Measurements from ENCODE around the gene KRTAP10-6.
"Not testable (repeated sequence)": the region's sequence is repeated elsewhere in the genome, so short reads cannot be mapped to it uniquely, and the experiment has no call there.

Gene KRTAP10-6

GRCh38 chr21:44556879-44557278, 35.4 kb downstream of the KRTAP10-6 start:
- Histone ChIP-seq H3K4me1 (ENCODE audit: insufficient read depth, low read length) (peaks cover 9% of the 10 kb centered on the region), H3K36me3 (ENCODE audit: insufficient read depth, low read length) (no peaks in the 10 kb centered on the region), H3K9ac (ENCODE audit: low read depth, low read length) (no peak overlapping the region), H3K9me3 (ENCODE audit: control insufficient read depth, insufficient read depth, low read length) (no peaks in the 10 kb centered on the region)

- Histone ChIP-seq H3K36me3 (ENCODE audit: insufficient read depth, low read length) (no peaks in the 10 kb centered on the region), H3K4me1 (ENCODE audit: insufficient read depth, low read length) (peaks cover 9% of the 10 kb centered on the region), H3K9ac (ENCODE audit: low read depth, low read length) (no peak overlapping the region), H3K9me3 (ENCODE audit: control insufficient read depth, insufficient read depth, low read length) (no peaks in the 10 kb centered on the region)
Observed at GRCh38 chr21:44555200-44555875, 37.0 kb downstream of the KRTAP10-6 start.

DNA sequence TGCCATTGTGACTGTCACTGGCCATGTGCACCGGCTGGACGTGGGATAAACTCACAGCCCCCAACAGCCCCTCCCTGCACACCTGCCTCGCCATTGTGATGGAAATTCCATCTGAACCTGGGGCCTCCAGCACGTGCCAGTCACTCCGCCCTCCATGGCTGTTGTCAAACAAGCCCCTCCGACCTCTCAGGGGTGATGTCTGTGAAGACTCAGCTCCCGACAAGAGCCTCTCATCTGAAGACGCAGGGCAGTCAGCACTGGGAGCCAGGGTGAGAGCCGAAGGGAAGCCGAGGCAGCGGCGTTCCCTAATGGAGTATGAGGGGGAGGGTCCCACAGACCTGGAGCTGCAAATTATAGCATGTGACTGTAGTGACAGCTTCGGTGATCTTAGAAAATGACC, 39.6 kb downstream of the KRTAP10-6 start:
- Histone ChIP-seq H3K4me1 (ENCODE audit: insufficient read depth, low read length) (peaks cover 25% of the 10 kb centered on the region), H3K9ac (ENCODE audit: low read depth, low read length) (no peak overlapping the region), H3K9me3 (ENCODE audit: control insufficient read depth, insufficient read depth, low read length) (no peaks in the 10 kb centered on the region), H3K36me3 (ENCODE audit: insufficient read depth, low read length) (no peaks in the 10 kb centered on the region)

- H3K9me3 ChIP-seq (ENCODE audit: control insufficient read depth, insufficient read depth, low read length): no peaks in the 10 kb centered on the region; the same call in 1 of the 2 replicates
- H3K9ac ChIP-seq (ENCODE audit: low read depth, low read length): no peak overlapping the region
- H3K4me1 ChIP-seq (ENCODE audit: insufficient read depth, low read length): peaks cover 23% of the 10 kb centered on the region
- H3K36me3 ChIP-seq (ENCODE audit: insufficient read depth, low read length): no peaks in the 10 kb centered on the region
Observed at GRCh38 chr21:44552136-44552535, 40.2 kb downstream of the KRTAP10-6 start.

GRCh38 chr21:44551340-44551961, 40.9 kb downstream of the KRTAP10-6 start, which contains the start of gene KRTAP10-2:
KRTAP10-2 (minus strand) TSS chr21:44551505; CDS start chr21:44551458, 47 bp downstream.
- H3K4me1 ChIP-seq (ENCODE audit: insufficient read depth, low read length): peaks cover 23% of the 10 kb centered on the region
- H3K9ac ChIP-seq (ENCODE audit: low read depth, low read length): no peak within 1 kb of the TSS
- H3K36me3 ChIP-seq (ENCODE audit: insufficient read depth, low read length): no peaks in the 10 kb centered on the region
- no peaks in the 10 kb centered on the region; the same call in 1 of the 2 replicates for H3K9me3 ChIP-seq (ENCODE audit: control insufficient read depth, insufficient read depth, low read length)

GRCh38 chr21:44550807-44551206, 41.5 kb downstream of the KRTAP10-6 start:
- peaks cover 23% of the 10 kb centered on the region for H3K4me1 ChIP-seq (ENCODE audit: insufficient read depth, low read length)
- H3K9me3 ChIP-seq (ENCODE audit: control insufficient read depth, insufficient read depth, low read length): no peaks in the 10 kb centered on the region; the same call in 1 of the 2 replicates

DNA sequence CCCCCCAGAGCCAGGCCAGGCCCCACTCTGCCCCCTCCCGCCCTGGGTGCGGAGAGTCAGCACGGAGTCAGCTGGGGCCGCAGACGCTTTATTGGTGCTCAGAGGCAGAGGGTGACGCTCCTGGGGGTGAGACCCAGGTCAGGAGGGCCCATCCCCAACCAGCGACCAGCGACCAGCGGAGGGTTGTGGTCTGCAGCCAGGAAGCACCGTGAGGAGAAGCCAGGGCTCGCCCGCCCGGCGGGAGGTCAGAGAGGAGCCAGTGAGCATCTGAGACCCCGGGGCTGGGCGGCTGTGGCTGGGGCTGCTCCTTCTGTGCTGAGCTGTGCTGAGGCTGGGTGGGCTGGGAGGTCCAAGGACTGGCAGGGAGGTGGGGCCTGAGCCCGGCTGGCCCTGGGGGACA, 42.0 kb downstream of the KRTAP10-6 start:
- peaks cover 23% of the 10 kb centered on the region for H3K4me1 ChIP-seq (ENCODE audit: insufficient read depth, low read length)

More at GRCh38 chr21:44550807-44551206, 41.5 kb downstream of the KRTAP10-6 start:
- Histone ChIP-seq H3K36me3 (ENCODE audit: insufficient read depth, low read length) (no peaks in the 10 kb centered on the region), H3K9ac (ENCODE audit: low read depth, low read length) (no peak overlapping the region)

DNA sequence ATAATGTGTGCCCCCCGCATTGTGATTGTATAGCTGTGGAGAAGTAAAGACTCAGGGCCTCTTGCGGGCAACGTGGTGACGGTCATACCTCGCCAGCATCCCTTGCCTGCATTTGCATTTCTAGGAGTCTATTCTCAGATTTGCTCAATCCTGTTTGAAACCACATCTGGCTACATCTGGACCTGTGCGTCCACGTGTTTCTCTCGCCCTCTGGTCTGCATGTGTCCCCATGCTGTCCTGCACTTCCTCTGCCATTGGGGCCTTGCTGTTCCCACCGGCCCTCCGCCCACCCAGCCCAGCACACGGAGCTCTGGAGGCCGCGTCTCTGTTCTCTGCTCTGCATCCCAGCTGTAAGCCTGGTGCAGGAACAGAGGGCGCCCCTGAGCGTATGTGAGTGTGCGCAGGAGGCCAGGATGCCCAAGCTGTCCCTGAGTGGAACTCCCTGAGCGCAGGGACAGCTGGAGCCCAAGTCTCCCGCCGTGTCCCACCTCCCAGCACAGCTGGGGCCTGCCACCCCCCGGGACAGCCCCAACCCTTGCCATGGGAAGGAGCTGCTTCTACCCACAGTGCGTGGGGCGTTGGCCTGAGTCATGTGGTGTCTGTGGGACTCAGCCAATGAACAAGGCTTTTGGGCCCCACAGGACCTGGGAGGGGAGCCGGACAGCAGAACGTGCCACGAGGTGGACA, 42.6 kb downstream of the KRTAP10-6 start:
- no peaks in the 10 kb centered on the region; the same call in 1 of the 2 replicates for H3K9me3 ChIP-seq (ENCODE audit: control insufficient read depth, insufficient read depth, low read length)
- no peak overlapping the region for H3K9ac ChIP-seq (ENCODE audit: low read depth, low read length)
- no peaks in the 10 kb centered on the region for H3K36me3 ChIP-seq (ENCODE audit: insufficient read depth, low read length)
- peaks cover 23% of the 10 kb centered on the region for H3K4me1 ChIP-seq (ENCODE audit: insufficient read depth, low read length)

More for the DNA sequence above, 42.0 kb downstream of the KRTAP10-6 start:
- H3K36me3 ChIP-seq (ENCODE audit: insufficient read depth, low read length); H3K9ac ChIP-seq (ENCODE audit: low read depth, low read length); H3K9me3 ChIP-seq (ENCODE audit: control insufficient read depth, insufficient read depth, low read length): not testable (repeated sequence)

- Histone ChIP-seq H3K4me1 (ENCODE audit: insufficient read depth, low read length) (peaks cover 23% of the 10 kb centered on the region), H3K36me3 (ENCODE audit: insufficient read depth, low read length) (no peaks in the 10 kb centered on the region), H3K9me3 (ENCODE audit: control insufficient read depth, insufficient read depth, low read length) (peaks cover under 1% of the 10 kb centered on the region; the same call in 1 of the 2 replicates), H3K9ac (ENCODE audit: low read depth, low read length) (no peak overlapping the region)
Observed at GRCh38 chr21:44548922-44549321, 43.4 kb downstream of the KRTAP10-6 start.

DNA sequence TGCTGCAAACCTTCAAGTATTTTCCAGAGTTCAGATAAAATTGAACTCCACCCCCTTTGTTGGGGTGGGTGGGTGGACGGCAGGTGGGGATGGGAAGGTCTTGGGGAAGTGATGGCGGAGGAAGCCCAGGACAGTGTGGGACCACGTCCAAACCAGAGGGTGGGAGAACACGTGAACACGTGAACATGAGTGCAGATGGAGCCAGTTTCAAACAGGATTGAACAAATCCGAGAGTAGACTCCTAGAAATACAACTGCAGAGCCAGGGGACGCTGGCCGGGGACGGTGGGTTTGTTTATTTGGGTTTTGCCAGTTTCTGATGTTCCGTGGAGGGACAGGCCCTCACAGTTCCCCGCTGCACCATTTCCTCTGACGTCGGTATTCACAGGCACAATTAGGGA, 43.9 kb downstream of the KRTAP10-6 start:
- peaks cover 23% of the 10 kb centered on the region for H3K4me1 ChIP-seq (ENCODE audit: insufficient read depth, low read length)
- no peaks in the 10 kb centered on the region for H3K36me3 ChIP-seq (ENCODE audit: insufficient read depth, low read length)
- H3K9ac ChIP-seq (ENCODE audit: low read depth, low read length): no peak overlapping the region
- peaks cover 2% of the 10 kb centered on the region; the same call in 1 of the 2 replicates for H3K9me3 ChIP-seq (ENCODE audit: control insufficient read depth, insufficient read depth, low read length)

- Histone ChIP-seq H3K4me1 (ENCODE audit: insufficient read depth, low read length) (peaks cover 23% of the 10 kb centered on the region), H3K9ac (ENCODE audit: low read depth, low read length) (no peak overlapping the region), H3K36me3 (ENCODE audit: insufficient read depth, low read length) (no peaks in the 10 kb centered on the region), H3K9me3 (ENCODE audit: control insufficient read depth, insufficient read depth, low read length) (peaks cover 2% of the 10 kb centered on the region; the same call in 1 of the 2 replicates)
Observed at GRCh38 chr21:44547656-44548331, 44.5 kb downstream of the KRTAP10-6 start.

DNA sequence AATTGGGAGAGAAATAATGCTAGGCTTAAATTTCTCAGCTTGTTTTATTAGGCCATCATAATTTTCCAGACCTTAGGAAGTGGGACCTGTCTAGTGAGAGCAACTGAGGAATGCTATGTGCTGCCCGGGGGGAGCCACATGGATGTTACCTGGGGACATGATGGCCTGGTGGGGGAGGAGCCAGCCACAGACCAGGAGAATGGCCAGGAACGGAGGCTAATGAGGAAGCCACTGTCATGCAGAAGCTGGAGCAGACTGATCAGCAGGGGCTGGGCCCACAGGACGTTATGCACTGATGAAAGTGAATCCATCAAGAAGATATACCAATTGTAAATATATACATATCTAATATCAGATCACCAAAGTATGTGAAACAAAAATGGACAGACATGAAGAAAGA, 47.7 kb downstream of the KRTAP10-6 start:
- Histone ChIP-seq H3K9me3 (ENCODE audit: control insufficient read depth, insufficient read depth, low read length) (peaks cover 7% of the 10 kb centered on the region), H3K4me1 (ENCODE audit: insufficient read depth, low read length) (peaks cover 17% of the 10 kb centered on the region), H3K36me3 (ENCODE audit: insufficient read depth, low read length) (no peaks in the 10 kb centered on the region), H3K9ac (ENCODE audit: low read depth, low read length) (no peak overlapping the region)

GRCh38 chr21:44542716-44543115, 49.6 kb downstream of the KRTAP10-6 start:
- Histone ChIP-seq H3K36me3 (ENCODE audit: insufficient read depth, low read length) (no peaks in the 10 kb centered on the region), H3K9me3 (ENCODE audit: control insufficient read depth, insufficient read depth, low read length) (peaks cover 7% of the 10 kb centered on the region), H3K9ac (ENCODE audit: low read depth, low read length) (no peak overlapping the region), H3K4me1 (ENCODE audit: insufficient read depth, low read length) (peaks cover 1% of the 10 kb centered on the region; the same call in 1 of the 2 replicates)

Measured in ES-I3 (cell line).